GM18868 (cell line): ENCODE measurements around the gene TMEM62.
"Not testable (repeated sequence)": the region's sequence is repeated elsewhere in the genome, so short reads cannot be mapped to it uniquely, and the experiment has no call there.

Experiments used
- ATAC-seq: cut with Tn5 transposase; IDR thresholded peaks from one replicate; pipeline ENCODE4 v1.9.1; 2021; ENCODE audit warnings: mild to moderate bottlenecking, moderate library complexity; ENCODE audit not compliant: unreplicated experiment

TMEM62 gene

DNA sequence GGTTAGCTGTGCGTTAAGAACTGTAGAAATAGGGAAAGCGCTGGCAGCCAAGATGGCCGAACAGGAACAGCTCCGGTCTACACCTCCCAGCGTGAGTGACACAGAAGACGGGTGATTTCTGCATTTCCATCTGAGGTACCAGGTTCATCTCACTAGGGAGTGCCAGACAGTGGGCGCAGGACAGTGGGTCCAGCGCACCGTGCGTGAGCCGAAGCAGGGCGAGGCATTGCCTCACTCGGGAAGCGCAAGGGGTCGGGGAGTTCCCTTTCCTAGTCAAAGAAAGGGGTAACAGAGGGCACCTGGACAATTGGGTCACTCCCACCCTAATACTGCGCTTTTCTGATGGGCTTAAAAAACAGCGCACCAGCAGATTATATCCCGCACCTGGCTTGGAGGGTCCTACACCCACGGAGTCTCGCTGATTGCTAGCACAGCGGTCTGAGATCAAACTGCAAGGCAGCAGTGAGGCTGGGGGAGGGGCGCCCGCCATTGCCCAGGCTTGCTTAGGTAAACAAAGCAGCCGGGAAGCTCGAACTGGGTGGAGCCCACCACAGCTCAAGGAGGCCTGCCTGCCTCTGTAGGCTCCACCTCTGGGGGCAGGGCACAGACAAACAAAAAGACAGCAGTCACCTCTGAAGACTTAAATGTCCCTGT, 42.4 kb downstream of the TMEM62 start:
- ATAC-seq, result not testable (repeated sequence)

DNA sequence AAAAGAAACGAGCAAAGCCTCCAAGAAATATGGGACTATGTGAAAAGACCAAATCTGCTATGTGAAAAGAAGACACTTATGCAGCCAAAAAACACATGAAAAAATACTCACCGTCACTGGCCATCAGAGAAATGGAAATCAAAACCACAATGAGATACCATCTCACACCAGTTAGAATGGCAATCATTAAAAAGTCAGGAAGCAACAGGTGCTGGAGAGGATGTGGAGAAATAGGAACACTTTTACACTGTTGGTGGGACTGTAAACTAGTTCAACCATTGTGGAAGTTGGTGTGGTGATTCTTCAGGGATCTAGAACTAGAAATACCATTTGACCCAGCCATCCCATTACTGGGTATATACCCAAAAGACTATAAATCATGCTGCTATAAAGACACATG, 43.8 kb downstream of the TMEM62 start:
- ATAC-seq, result not testable (repeated sequence)

DNA sequence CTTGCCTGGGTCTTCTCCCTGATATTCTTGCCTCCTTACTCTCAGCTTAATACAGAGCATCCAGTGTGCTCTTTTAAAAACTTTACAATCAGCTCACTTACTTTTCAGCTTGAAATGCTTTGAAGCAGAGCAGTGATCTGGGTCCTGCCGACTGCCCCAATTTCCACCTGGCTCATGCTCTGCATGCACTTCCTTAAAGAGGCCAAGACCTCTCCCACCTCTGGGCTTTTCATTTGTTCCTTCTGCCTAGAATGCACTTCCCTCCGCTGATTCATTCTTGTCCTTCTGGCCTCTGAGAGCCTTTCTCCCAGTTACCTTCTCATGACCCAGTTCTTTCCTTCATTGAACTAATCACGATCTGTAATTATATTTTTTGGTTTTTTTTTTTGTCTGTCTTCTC, 49.9 kb downstream of the TMEM62 start:
- no peak for ATAC-seq

DNA sequence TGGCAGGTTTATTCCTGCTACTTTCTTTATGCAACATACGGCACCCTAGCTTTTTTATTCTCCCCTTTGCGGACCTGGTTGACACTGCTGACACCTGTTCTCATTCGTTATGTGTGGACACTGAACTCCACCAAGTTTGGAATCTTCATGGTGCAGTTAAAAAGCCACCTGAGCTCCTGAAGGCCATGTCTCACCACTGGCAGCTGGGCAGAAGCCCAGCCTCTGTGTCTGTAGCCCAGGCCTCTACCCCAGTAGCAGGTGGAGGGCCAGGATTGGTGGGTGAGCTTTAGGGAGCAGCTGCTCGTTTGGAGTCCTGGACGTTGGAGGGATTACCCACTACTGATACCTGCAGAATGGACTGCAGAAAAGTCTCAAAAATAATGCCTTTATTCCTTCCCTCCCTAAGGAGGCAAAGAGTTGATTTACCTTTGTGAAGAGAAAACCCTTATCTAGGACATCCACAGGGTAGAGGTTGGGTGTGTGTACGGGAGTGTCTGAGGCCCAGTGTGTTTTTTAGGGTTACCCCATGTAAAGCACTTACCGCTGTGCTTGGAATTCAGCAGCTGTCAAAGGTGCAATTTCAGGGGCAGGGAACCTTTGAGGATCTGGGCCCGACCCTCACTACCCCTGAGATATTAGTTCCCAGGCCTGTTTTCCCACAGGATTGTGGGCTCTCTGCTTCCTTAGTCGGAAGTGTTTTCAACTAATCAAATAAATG, 51.2 kb downstream of the TMEM62 start:
- no peak for ATAC-seq

DNA sequence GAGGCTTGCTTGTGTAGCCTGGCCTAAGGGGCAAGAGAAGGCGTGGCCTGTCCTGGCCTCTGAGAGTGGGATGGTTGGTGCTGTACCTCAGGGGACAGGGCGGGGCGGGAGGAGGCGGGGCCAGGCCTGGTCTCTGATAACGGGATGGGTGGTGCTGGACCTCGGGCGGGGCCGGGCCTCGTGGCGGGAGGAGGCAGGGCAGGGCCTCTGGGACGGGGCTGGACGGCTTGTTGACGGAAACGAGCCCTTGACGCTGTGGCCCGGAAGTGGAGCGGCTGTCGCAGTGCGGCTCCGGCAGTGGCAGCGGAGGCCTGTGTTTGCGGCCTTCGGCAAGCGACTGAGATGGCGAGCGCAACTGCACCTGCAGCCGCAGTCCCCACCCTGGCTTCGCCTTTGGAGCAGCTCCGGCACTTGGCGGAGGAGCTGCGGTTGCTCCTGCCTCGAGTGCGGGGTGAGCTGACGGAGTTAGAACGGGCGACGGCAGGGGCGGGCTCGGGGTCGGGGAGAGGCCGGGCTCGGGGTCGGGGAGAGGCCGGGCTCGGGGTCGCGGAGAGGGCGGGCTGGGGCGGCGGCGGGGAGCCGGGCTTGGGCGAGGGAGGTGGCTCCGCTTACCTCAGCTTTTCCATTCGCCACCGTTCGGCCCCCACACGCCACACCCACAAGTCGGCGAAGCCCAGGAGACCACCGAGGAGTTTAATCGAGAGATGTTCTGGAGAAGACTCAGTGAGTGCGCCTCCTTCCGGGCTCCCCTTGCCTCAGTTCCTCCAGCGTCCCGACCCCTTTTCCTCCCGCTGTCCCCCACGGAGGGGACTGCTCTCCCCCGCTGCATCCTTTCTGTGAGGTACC, 52.0 kb downstream of the TMEM62 start, which contains the start of gene CCNDBP1:
CCNDBP1 (plus strand) TSS at position 247 of the 846 bp plus-strand sequence; CDS start at position 343, 96 bp downstream.
- peak; percentile 96 for ATAC-seq

DNA sequence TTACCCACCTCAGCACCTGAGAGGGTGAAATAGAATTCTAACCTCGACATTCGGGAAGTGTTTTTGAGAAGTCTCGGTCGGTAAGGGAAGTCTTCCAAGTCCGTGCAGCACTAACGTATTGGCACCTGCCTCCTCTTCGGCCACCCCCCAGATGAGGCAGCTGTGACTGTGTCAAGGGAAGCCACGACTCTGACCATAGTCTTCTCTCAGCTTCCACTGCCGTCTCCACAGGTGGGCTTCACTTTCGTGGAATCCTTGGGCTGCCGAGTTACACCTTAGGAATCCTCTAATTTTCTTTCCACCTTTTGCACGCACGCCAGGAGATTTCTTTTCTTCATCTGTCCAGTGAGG, 52.6 kb downstream of the TMEM62 start:
- ATAC-seq, result peak; percentile 17

DNA sequence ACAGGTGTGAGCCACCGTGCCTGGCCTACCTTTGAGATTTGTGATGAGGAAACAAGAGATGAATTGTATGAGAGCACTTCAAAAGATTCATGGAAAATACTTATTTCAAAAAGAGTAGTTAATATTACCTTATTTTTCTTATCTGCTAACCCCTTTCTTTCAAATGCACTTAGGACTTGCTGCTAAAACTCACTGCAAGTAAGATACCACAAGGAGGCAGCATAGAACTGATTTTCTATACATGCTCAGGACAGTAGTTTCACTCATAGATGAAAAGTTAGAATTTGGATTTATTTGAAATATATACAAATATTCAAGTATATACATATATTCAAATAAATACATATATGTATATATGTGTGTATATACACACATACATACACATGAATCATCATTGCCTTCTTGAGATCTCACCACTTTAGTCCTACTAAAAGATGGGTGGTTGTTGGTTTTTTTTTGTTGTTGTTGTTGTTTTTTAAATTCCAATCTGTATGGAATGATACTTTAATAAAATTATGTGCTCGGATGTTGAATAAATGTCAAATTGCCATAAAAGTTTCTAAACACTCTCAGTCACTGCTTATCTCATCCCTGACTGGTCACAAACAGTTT, 54.3 kb downstream of the TMEM62 start:
- ATAC-seq, result no peak

DNA sequence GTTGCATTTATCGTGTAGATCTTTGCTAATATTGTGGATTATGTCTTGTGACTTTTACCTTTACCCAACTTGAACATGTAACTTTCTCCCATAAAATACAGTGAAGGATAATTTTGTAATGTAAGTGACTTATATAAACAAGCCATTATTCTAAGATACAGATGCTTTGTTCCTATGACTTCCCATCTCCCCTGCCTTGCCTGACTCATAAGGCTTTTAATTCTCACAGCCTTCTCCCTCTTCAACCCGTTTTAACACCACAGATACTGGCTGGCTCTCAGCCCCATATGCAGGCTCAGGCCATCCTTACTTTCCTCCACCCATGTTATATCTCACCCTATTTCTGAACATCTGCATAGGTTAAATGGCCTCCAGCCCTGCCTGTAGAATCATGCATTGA, 55.9 kb downstream of the TMEM62 start:
- no peak for ATAC-seq

DNA sequence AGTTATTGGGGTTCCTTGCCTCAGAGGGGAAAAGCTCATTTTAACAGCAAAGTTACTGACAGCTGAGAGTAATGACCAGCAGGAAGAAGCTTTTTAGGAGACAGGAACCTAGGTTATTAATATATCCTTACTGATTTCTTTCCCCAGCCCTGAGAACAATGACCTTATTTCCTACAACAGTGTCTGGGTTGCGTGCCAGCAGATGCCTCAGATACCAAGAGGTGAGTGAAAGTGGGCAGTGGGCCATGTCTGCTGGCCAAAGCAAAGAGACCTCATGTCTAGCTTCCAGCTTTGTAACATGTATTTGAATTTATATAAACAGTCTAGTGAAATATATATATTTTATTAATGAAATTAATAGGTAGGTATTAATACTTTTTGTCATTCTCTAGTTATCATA, 56.8 kb downstream of the TMEM62 start:
- no peak for ATAC-seq

DNA sequence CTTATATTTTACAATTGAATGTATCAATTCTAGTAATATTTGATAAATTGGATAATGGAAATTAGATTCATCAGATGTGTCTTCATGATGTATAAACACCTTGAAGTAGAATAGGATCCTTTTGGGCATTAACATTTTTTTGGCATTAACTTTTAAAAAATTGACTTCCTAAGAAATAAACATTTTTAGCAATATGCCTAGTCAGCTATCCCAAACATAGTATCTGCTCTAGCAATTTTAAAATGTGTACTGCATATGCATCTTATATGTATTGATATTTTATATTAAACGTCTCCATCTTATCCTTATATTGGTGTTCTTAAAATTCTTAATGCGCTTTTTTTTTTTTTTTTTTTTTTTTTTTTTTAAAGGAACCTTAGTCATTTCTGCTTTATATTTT, 60.3 kb downstream of the TMEM62 start:
- no peak for ATAC-seq

DNA sequence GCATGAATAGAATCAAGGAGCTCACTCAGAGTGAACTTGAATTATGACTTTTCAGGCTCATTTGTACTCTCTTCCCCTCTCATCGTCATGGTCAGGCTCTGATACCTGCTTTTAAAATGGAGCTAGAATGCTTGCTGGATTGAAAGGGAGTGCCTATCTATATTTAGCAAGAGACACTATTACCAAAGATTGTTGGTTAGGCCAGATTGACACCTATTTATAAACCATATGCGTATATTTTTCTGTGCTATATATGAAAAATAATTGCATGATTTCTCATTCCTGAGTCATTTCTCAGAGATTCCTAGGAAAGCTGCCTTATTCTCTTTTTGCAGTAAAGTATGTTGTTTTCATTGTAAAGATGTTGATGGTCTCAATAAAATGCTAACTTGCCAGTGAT, 61.4 kb downstream of the TMEM62 start:
- no peak for ATAC-seq

DNA sequence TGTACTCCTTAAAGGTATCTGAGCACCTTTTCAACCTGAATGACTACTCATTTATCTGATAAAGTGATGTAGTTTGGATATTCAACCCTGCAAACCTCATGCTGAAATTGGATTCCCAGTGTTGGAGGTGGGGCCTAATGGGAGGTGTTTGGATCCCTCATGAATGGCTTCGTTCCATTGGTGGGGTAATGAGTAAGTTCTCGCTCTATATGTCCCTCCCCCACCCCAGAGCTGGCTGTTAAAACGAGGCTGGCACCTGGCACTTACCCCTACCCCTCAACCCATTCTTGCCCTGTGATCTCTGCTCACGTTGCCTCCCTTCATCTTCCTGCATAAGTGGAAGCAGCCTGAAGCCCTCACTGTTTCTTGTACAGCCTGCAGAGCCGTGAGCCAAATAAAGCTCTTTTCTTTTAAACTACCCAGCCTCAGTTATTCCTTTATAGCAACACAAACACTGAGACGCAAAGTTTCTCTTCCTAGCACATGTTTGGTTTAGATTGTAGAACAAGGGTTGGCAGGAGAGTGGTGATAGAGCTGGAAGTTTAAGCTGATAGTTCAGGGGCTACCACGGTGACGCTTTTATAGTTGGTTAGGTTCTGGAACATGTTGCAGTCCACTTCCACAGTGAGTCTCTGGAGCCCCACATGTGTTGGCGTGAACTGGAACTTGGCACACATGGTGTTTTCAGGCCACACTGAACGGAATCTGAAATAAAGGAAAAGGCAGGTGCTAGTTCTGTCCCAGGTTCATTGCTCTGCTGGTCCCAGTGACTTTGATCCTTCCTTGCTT, 63.6 kb downstream of the TMEM62 start:
- no peak for ATAC-seq

DNA sequence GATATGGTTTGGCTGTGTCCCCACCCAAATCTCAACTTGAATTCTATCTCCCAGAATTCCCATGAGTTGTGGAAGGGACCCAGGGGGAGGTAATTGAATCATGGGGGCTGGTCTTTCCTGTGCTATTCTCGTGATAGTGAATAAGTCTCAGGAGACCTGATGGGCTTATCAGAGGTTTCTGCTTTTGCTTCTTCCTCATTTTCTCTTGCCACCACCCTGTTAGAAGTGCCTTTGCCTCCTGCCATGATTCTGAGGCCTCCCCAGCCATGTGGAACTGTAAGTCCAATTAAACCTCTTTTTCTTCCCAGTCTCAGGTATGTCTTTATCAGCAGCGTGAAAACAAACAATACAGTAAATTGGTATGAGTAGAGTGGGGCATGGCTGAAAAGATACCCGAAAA, 64.4 kb downstream of the TMEM62 start:
- ATAC-seq, result not testable (repeated sequence)

DNA sequence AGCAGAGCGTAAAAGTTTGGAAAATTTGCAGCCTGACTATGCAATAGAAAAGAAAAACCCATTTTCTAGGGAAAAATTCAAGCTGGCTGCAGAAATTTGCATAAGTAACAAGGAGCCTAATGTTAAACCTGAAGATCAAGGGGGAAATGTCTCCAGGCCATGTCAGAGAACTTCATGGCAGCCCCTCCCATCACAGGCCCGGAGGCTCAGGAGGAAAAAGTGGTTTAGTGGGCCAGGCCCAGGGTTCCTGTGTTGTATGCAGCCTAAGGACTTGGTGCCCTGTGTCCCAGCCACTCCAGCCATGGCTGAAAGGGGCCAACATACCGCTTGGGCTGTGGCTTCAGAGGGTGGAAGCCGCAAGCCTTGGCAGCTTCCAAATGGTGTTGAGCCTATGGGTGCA, 65.2 kb downstream of the TMEM62 start:
- ATAC-seq, result not testable (repeated sequence)

DNA sequence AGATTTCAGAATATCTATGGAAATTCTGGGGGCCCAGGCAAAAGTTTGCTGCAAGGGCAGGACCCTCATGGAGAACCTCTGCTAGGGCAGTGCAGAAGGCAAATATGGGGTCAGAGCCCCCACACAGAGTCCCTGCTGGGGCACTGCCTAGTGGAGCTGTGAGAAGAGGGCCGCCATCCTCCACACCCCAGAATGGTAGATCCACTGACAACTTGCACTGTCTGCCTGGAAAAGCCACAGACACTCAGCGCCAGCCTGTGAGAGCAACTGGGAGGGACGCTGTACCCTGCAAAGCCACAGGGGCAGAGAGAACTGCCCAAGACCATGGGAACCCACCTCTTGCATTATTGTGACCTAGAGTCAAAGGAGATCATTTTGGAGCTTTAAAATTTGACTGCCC, 65.6 kb downstream of the TMEM62 start:
- ATAC-seq, result no peak

DNA sequence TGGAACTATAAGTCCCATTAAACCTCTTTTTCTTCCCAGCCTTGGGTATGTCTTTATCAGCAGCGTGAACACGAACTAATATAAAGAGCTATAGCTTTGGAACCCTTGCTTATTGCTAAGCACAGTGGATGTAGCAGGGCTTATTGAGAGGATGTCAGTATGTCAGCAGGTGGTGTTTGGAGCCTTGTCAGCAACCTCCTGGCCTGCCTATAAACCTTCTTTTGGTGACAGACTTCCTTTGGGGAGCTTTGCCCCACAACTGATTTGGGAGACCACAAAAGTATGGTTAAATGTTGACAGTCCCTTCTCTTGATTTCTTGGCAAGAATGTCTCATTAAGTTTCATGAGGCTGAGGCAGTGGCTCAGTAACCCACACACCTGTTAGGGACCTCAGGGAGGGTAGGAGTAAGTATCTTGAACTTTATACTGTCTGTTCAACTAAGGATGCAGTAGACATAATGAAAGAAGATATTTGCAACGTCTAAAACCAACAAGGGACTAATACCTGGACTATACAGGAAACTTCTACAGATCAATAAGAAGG, 66.6 kb downstream of the TMEM62 start:
- no peak for ATAC-seq

DNA sequence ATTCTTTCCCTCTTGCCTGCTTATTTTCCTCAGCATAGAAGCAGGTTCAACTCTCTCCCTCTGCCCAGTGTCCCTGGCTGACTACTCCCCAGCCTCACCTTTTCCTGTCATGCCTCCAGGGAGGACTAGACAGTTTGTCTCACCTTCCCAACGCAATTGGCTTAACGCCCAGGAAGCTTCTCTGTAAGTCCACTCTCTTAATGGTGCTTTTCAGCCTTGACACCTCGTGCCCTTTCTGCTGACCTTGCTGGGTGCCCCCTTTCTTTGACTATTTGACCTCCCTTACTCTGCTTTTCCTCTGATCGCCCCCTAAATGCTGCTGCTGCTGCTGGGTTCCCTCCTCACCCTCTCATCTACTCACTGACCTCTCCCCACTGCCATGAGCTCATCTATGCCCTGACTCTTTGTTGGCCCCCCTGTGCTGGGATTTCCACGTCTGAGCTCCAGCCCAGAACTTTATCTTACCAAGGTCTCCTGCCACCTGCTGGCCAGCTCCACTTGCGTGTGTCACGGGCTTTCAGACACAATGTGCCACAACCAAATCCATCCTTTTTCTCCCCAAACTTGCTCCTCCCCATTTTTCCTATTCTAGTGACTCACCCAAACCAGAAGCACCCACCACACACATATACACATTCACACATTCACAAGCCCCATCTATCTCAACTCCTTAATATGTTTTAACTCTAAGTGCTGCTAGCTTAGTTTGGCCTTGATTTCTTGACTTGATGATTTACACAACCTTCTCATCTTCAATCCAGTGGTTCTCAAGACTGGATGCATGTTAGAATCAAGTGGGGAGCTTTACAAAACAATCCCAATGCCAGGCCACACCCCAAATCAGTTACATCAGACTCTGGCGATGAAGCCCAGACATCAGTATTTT, 70.9 kb downstream of the TMEM62 start:
- ATAC-seq, result no peak

DNA sequence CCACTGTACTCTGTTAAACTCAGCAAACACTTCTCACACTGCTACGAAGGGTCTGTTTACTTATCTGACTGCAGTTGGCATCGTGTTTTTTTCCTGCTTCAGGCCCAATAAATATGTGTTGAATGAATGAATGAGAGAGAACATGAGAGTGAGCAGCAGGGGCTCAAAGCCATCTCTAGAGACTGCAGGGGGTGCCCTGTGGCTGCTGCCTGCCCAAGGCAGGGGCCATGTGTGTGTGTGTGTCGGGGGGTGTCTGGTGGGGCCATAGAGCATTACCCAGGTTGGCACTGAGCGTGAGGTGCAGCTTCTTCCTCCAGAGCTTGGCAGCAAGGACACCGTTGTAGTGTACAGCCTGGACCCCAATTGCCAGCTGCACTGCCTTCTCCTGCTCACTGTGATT, 72.7 kb downstream of the TMEM62 start:
- ATAC-seq, result no peak

DNA sequence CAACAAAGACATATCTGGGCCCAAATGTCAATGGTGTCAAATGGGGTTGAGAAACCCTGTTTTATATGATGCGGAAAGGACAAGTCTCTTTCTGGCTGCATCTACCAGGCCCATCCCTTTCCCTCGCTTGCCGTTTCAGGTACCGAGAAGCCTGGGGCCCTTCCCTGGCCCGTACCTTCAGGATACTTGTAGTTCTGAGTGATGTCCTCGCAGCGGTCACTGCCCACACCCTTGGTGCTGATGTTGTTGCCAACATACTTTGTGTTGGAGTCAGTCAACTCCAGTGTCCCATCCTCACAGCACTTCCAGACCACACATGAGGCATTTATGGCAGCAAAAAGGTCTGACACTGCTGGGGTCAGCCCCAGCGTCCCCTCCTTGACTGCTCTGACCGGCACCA, 73.6 kb downstream of the TMEM62 start:
- ATAC-seq, result no peak
